NCI-H345 (cell line): Measurements from ENCODE around the gene GNPAT.
"Not testable (repeated sequence)": the region's sequence is repeated elsewhere in the genome, so short reads cannot be mapped to it uniquely, and the experiment has no call there.

ENCODE experiments used
- DNase-seq: peaks from one replicate; lab custom pipeline; 2025; lab: John Stamatoyannopoulos, UW

The GNPAT gene

GRCh38 chr1:231240883-231241735 is at the start of gene GNPAT:
Gene GNPAT, plus strand, starts transcription at chr1:231241212. Its CDS starts 167 bp downstream, at chr1:231241379.
- DNase-seq = peak; percentile 84

GRCh38 chr1:231192620-231193163 is 48.3 kb upstream of the GNPAT start:
- DNase-seq = no peak

- no peak for DNase-seq
These were observed 47.2 kb upstream of the GNPAT start for GRCh38 chr1:231193710-231194340.

- DNase-seq = no peak
These were observed 46.6 kb upstream of the GNPAT start for GRCh38 chr1:231194476-231194842.

GRCh38 chr1:231194843-231195516 is 46.0 kb upstream of the GNPAT start:
- DNase-seq = no peak

GRCh38 chr1:231196307-231196706 is 44.7 kb upstream of the GNPAT start:
- DNase-seq = no peak

- DNase-seq = no peak
These were observed 44.3 kb upstream of the GNPAT start for GRCh38 chr1:231196728-231197127.

- DNase-seq = no peak
These were observed 41.1 kb upstream of the GNPAT start for GRCh38 chr1:231199868-231200267.

GRCh38 chr1:231200388-231201031 is 40.5 kb upstream of the GNPAT start:
- no peak for DNase-seq

GRCh38 chr1:231201375-231201978 is 39.5 kb upstream of the GNPAT start:
- no peak for DNase-seq

GRCh38 chr1:231201979-231202633 is 38.9 kb upstream of the GNPAT start:
- DNase-seq = no peak

GRCh38 chr1:231203259-231204057 is 37.6 kb upstream of the GNPAT start:
- no peak for DNase-seq

GRCh38 chr1:231206856-231207255 is 34.2 kb upstream of the GNPAT start:
- no peak for DNase-seq

- DNase-seq = no peak
These were observed 33.6 kb upstream of the GNPAT start for GRCh38 chr1:231207437-231207836.

GRCh38 chr1:231208980-231209379 is 32.0 kb upstream of the GNPAT start:
- DNase-seq = no peak

GRCh38 chr1:231209531-231209930 is 31.5 kb upstream of the GNPAT start:
- DNase-seq = no peak

- no peak for DNase-seq
These were observed 30.9 kb upstream of the GNPAT start for GRCh38 chr1:231210126-231210525.

GRCh38 chr1:231211005-231211857 is 29.8 kb upstream of the GNPAT start:
- DNase-seq = peak; percentile 90

GRCh38 chr1:231212301-231212700 is 28.7 kb upstream of the GNPAT start:
- DNase-seq = not testable (repeated sequence)
